DND-41 (cell line): ENCODE results near the gene FH.
A peak's percentile ranks its signal among the peaks of the same experiment; 100 is the strongest.

Experiments
- ATAC-seq: fragments of 200-7000 bp; cut with Tn5 transposase; 3 replicates; pipeline ENCODE4 v1.9.1; 2021; ENCODE audit warnings: low read depth; ENCODE audit not compliant: insufficient read depth
- DNase-seq: peaks from one replicate; pipeline ENCODE4 v3.0.0-alpha.2; 2020
- H2AFZ ChIP-seq: 2 replicates; pipeline ENCODE4 v1.6.0; 2012; ENCODE audit warnings: low read depth, low read length
- H3K27ac ChIP-seq: 2 replicates; pipeline ENCODE4 v1.5.1; 2012; ENCODE audit warnings: low read length, inconsistent platforms
- H3K27me3 ChIP-seq: fragments of 200-600 bp; sonication (generic); 2 replicates; pipeline ENCODE4 v1.6.0; 2012; ENCODE audit warnings: low read length, mild to moderate bottlenecking, inconsistent platforms; ENCODE audit not compliant: insufficient read depth, poor library complexity
- H3K36me3 ChIP-seq: 2 replicates; pipeline ENCODE4 v1.5.1; 2012; ENCODE audit warnings: low read length, inconsistent platforms; ENCODE audit not compliant: insufficient read depth
- H3K4me1 ChIP-seq: 2 replicates; pipeline ENCODE4 v1.5.1; 2012; ENCODE audit warnings: mild to moderate bottlenecking, low read length; ENCODE audit not compliant: insufficient read depth
- H3K4me2 ChIP-seq: 2 replicates; pipeline ENCODE4 v1.6.0; 2012; ENCODE audit warnings: mild to moderate bottlenecking, moderate library complexity, low read length, inconsistent platforms; ENCODE audit not compliant: insufficient read depth
- H3K4me3 ChIP-seq, 2 experiments: fragments of 200-600 bp in 1 of 2; shearing (Covaris generic) in 1 of 2; 2 replicates each; pipeline ENCODE4 v1.5.1; 2012 to 2016; ENCODE audit warnings: inconsistent platforms in 2 of 2, low read length in 2 of 2, mild to moderate bottlenecking in 2 of 2, low read depth in 1 of 2, moderate library complexity in 1 of 2
- H3K79me2 ChIP-seq: 2 replicates; pipeline ENCODE4 v1.6.0; 2012; ENCODE audit warnings: low read length, inconsistent platforms; ENCODE audit not compliant: insufficient read depth
- H3K9ac ChIP-seq: 2 replicates; pipeline ENCODE4 v1.6.0; 2012; ENCODE audit warnings: low read depth, mild to moderate bottlenecking, inconsistent platforms, low read length, moderate library complexity
- H3K9me3 ChIP-seq: 2 replicates; pipeline ENCODE4 v1.5.1; 2012; ENCODE audit warnings: low read length, moderate library complexity, mild to moderate bottlenecking, inconsistent platforms; ENCODE audit not compliant: insufficient read depth, severe bottlenecking
- H4K20me1 ChIP-seq: 2 replicates; pipeline ENCODE4 v1.6.0; 2012; ENCODE audit warnings: low read length; ENCODE audit not compliant: insufficient read depth
- EZH2 ChIP-seq: IDR thresholded peaks from 3 replicates; pipeline ENCODE4 v1.6.1; 2012; ENCODE audit warnings: borderline replicate concordance, low read depth, mild to moderate bottlenecking, moderate library complexity, low read length, inconsistent platforms; ENCODE audit not compliant: severe bottlenecking
- TF ChIP-seq, protein P1 (sequence below): IDR thresholded peaks from 2 replicates; pipeline ENCODE4 v1.5.1; 2012; ENCODE audit warnings: borderline replicate concordance, low read length, moderate library complexity, mild to moderate bottlenecking; ENCODE audit not compliant: poor library complexity, severe bottlenecking; ENCODE audit errors: extremely low read depth

The FH gene

DNA sequence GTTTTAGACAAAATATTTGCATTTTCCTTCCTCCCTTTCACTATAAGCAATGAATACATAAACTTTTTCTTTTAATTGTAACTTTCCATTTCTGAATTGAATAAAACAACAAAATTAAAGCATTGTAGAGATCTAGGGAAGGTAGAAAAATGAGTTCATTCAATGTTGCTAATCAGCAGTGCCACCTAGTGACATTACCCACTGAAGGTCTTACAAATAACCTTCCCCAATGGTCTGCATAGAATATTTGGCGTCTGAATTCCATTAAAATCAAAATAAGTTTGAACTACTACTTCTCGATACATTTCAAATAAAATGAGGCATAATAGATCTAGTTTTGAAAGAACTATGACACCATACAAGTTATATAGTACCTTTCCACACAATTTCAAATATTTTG, 19.6 kb downstream of the FH start:
- no peaks in the 10 kb centered on the region for H4K20me1 ChIP-seq
- H3K9ac ChIP-seq = no peak overlapping the region
- no peak overlapping the region for H2AFZ ChIP-seq
- no peaks in the 10 kb centered on the region for H3K9me3 ChIP-seq
- H3K27me3 ChIP-seq = no peaks in the 10 kb centered on the region
- peaks cover 81% of the 10 kb centered on the region for H3K36me3 ChIP-seq
- DNase-seq (no peak), ATAC-seq (peak; percentile 50; the same call in 1 of the 3 replicates)
- no peak overlapping the region for H3K4me3 ChIP-seq
- H3K79me2 ChIP-seq = no peaks in the 10 kb centered on the region
- H3K4me1 ChIP-seq = no peaks in the 10 kb centered on the region
- H3K4me2 ChIP-seq = no peak overlapping the region
- H3K27ac ChIP-seq = no peak overlapping the region
- TF ChIP-seq, protein P1, sequence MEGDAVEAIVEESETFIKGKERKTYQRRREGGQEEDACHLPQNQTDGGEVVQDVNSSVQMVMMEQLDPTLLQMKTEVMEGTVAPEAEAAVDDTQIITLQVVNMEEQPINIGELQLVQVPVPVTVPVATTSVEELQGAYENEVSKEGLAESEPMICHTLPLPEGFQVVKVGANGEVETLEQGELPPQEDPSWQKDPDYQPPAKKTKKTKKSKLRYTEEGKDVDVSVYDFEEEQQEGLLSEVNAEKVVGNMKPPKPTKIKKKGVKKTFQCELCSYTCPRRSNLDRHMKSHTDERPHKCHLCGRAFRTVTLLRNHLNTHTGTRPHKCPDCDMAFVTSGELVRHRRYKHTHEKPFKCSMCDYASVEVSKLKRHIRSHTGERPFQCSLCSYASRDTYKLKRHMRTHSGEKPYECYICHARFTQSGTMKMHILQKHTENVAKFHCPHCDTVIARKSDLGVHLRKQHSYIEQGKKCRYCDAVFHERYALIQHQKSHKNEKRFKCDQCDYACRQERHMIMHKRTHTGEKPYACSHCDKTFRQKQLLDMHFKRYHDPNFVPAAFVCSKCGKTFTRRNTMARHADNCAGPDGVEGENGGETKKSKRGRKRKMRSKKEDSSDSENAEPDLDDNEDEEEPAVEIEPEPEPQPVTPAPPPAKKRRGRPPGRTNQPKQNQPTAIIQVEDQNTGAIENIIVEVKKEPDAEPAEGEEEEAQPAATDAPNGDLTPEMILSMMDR = peak; percentile 62
- no peak for TF ChIP-seq EZH2

DNA sequence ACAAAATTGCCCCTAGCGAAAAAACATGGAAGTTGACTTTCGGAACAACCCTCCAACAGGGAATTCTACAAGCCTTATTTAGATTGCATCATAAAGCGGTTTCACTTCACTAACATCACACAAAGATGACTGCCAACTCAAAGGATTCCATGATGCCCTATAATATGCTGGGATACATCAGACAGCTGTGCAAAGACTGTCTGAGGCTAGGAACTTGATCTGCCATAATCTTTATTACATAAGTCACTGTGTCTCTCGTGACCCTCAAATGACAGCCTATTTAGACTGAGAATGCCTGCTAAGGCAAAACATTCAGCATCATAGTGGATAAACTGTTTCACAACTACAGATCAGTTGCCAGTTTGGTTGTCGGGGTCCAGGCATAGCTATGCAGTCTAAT, 23.8 kb downstream of the FH start:
- Histone ChIP-seq H3K36me3 (peaks cover 61% of the 10 kb centered on the region), H3K9ac (no peak overlapping the region), H3K27me3 (no peaks in the 10 kb centered on the region), H3K27ac (no peak overlapping the region), H3K4me1 (no peaks in the 10 kb centered on the region), H3K4me3 (no peak overlapping the region), H3K9me3 (no peaks in the 10 kb centered on the region), H4K20me1 (no peaks in the 10 kb centered on the region), H3K79me2 (no peaks in the 10 kb centered on the region), H2AFZ (no peak overlapping the region), H3K4me2 (no peak overlapping the region)
- TF ChIP-seq, protein P1 = no peak
- no peak for TF ChIP-seq EZH2
- ATAC-seq = no peak
- DNase-seq = no peak

DNA sequence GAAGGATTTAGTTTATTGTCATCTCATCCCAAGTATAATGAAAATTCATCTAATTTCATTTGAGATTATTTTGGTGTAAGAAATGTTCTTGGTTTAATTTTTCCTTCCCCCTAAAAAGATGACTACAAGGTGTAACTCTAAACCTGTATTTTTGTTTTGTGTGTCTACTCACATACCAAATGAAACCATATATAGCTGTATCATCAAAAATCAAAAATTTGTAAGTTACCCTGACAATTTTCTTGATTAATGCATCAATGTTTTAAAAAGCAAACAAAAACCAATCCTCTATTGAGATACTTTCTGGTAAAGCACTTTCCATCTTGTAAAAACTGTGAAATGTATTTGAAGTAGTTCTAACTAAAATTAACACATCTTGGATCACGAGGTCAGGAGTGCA, 30.8 kb downstream of the FH start:
- Histone ChIP-seq H3K79me2 (no peaks in the 10 kb centered on the region), H3K27ac (no peak overlapping the region), H3K4me2 (no peak overlapping the region), H2AFZ (no peak overlapping the region), H3K36me3 (peaks cover 3% of the 10 kb centered on the region; the same call in 1 of the 2 replicates), H4K20me1 (no peaks in the 10 kb centered on the region), H3K4me1 (no peaks in the 10 kb centered on the region), H3K9me3 (no peaks in the 10 kb centered on the region), H3K9ac (no peak overlapping the region), H3K27me3 (no peaks in the 10 kb centered on the region), H3K4me3 (no peak overlapping the region)
- TF ChIP-seq, protein P1 = no peak
- TF ChIP-seq EZH2 = no peak
- ATAC-seq (no peak), DNase-seq (no peak)

DNA sequence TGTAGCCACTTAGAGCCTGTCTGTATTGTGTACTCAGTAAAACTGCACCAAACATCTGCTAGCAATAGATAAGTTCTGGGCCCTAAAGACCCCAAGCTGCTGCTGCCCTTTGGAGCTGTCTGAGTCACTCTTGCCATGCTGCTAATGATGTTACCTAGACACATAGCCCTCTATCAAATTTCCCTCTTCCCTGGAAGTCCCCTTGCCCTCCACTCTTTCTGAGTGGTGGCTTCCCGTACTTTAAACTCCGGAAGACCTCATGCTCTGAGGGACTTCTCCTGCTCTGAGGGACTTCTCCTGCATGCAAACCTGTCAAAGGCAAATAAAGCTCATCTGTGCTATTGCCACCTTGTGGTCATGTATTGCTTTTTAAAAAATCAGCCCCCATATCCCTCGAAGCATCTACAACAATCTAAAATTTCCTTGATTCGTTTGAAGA, 34.0 kb downstream of the FH start:
- Histone ChIP-seq H3K4me2 (no peak overlapping the region), H3K79me2 (no peaks in the 10 kb centered on the region), H3K4me1 (no peaks in the 10 kb centered on the region), H4K20me1 (no peaks in the 10 kb centered on the region), H2AFZ (no peak overlapping the region), H3K36me3 (no peaks in the 10 kb centered on the region), H3K9ac (no peak overlapping the region), H3K9me3 (no peaks in the 10 kb centered on the region), H3K4me3 (no peak overlapping the region), H3K27me3 (no peaks in the 10 kb centered on the region), H3K27ac (no peak overlapping the region)
- DNase-seq (no peak), ATAC-seq (peak; percentile 65)
- no peak for TF ChIP-seq EZH2
- TF ChIP-seq, protein P1 = peak; percentile 55
